Testis (tissue), 3 donors: ENCODE measurements around the gene ENTPD6. TPM values are rescaled to one million over a fixed set of nuclear protein-coding genes. Genes with fewer than 3 reads are reported as not detected.
A peak's percentile ranks its signal among the peaks of the same experiment; 100 is the strongest.

Experiments
- DNase-seq: peaks from one replicate; pipeline ENCODE4 v3.0.0-alpha.2; 2019
- H3K27ac ChIP-seq, 2 donors: fragments of 200-600 bp; sonication (generic); one replicate each; pipeline ENCODE4 v1.5.1; 2019
- H3K27me3 ChIP-seq: fragments of 200-600 bp; sonication (generic); one replicate; pipeline ENCODE4 v1.5.1; 2019
- H3K36me3 ChIP-seq: fragments of 200-600 bp; sonication (generic); one replicate; pipeline ENCODE4 v1.5.1; 2017; ENCODE audit warnings: low read depth; ENCODE audit errors: missing control alignments
- H3K4me1 ChIP-seq: fragments of 200-600 bp; sonication (generic); one replicate; pipeline ENCODE4 v1.5.1; 2019
- H3K4me3 ChIP-seq, 2 donors: fragments of 200-600 bp; sonication (generic); one replicate each; pipeline ENCODE4 v1.5.1; 2017 to 2019
- H3K9me3 ChIP-seq: fragments of 200-600 bp; sonication (generic); one replicate; pipeline ENCODE4 v1.5.1; 2017
- POLR2A ChIP-seq: fragments of 450-650 bp; IDR thresholded peaks from one replicate; pipeline ENCODE4 v1.6.1; 2017; ENCODE audit warnings: antibody characterized with exemption, mild to moderate bottlenecking, moderate library complexity
- WGBS, 2 donors: methylation state at CpG; one replicate each; pipeline ENCODE4 v1.1.5; 2018; 5-methylcytosine and 5-hydroxymethylcytosine counted together
- intact Hi-C: fragments of 100-400 bp; cut with DNase I; formaldehyde crosslinking; loops from one replicate; pipeline ENCODE4 v1.15.1; 2023; ENCODE audit warnings: low total_unique reads
- polyA plus RNA-seq: library from polyadenylated mRNA; stranded (reverse); fragments of 350-450 nt; fragmentation: Illumina TruSeq; extraction: RNeasy Lipid Tissue Mini Kit (QIAGEN cat#74804); gene quantifications from one replicate; pipeline ENCODE4 v1.2.3, GENCODE V29; 2014; ENCODE audit warnings: low read depth, low replicate concordance; ENCODE audit not compliant: insufficient read depth
- total RNA-seq, 2 donors: library from RNA; depleted of rRNA; stranded (reverse); fragments of >200 nt; gene quantifications; one replicate each; pipeline ENCODE4 v1.2.3, GENCODE V29; 2016
- TF ChIP-seq, protein P1 (sequence below), 3 experiments: fragments of 450-650 bp in 2 of 3; fragments of 200-600 bp in 1 of 3; sonication (generic) in 1 of 3; IDR thresholded peaks; one replicate each; pipeline ENCODE4 v1.5.1; 2016 to 2019; ENCODE audit warnings: antibody characterized with exemption in 3 of 3, mild to moderate bottlenecking in 2 of 3, moderate library complexity in 1 of 3

Gene ENTPD6
- total and polyA plus RNA-seq, 3 donors from 2014 or later, result 80.7 to 204 (median 157) TPM

DNA sequence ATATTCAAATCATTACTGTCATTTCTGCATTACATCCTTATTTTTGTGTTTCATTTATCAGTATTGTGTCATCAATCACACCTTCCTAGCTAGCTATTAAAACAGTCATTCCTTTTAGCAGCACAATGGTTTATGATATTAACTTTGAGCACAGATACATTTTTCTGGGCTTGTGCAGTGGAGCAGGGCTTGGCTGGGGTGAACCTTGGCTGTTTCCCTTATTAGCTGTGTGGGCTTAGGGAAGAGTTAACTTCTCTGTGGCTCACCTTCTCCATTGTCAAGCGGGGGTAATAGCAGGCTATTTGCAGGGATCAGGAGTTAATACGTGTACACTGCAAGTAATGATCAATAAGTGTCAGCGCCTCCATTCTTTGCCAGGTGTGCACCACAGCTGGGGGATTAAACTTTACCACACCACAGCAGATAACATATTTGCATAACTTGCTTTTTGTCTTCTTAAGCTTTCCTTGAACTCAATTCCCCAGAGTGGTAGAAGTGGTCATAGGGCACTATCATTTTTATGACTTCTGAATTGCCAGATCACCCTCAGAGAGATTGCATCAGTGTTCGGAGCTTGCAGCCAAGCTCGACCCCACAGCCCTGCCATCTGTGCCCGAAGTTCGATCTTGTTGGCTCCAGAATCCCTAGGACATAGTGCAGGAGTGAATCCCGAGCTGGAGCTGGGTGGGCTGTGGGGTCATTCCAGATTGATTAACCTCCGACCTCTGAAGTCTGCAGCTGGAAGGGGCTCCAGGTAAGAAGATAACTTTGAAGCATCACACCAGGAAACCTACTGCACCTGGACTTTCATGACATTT lies 50.9 kb downstream of the ENTPD6 start:
- Histone ChIP-seq H3K4me3 (no peak overlapping the region), H3K9me3 (no peaks in the 10 kb centered on the region), H3K36me3 (no peaks in the 10 kb centered on the region), H3K4me1 (peaks cover 31% of the 10 kb centered on the region), H3K27ac (no peak overlapping the region), H3K27me3 (no peaks in the 10 kb centered on the region)
- TF ChIP-seq POLR2A, result no peak
- TF ChIP-seq, protein P1, sequence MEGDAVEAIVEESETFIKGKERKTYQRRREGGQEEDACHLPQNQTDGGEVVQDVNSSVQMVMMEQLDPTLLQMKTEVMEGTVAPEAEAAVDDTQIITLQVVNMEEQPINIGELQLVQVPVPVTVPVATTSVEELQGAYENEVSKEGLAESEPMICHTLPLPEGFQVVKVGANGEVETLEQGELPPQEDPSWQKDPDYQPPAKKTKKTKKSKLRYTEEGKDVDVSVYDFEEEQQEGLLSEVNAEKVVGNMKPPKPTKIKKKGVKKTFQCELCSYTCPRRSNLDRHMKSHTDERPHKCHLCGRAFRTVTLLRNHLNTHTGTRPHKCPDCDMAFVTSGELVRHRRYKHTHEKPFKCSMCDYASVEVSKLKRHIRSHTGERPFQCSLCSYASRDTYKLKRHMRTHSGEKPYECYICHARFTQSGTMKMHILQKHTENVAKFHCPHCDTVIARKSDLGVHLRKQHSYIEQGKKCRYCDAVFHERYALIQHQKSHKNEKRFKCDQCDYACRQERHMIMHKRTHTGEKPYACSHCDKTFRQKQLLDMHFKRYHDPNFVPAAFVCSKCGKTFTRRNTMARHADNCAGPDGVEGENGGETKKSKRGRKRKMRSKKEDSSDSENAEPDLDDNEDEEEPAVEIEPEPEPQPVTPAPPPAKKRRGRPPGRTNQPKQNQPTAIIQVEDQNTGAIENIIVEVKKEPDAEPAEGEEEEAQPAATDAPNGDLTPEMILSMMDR (IDR thresholded peaks at IDR 0.05), result no peak
- no peak for DNase-seq
- WGBS, 2 donors, result 66 to 76% methylated on average over 8 to 9 of the region's 9 CpGs
- intact Hi-C loops, result no loop called here

DNA sequence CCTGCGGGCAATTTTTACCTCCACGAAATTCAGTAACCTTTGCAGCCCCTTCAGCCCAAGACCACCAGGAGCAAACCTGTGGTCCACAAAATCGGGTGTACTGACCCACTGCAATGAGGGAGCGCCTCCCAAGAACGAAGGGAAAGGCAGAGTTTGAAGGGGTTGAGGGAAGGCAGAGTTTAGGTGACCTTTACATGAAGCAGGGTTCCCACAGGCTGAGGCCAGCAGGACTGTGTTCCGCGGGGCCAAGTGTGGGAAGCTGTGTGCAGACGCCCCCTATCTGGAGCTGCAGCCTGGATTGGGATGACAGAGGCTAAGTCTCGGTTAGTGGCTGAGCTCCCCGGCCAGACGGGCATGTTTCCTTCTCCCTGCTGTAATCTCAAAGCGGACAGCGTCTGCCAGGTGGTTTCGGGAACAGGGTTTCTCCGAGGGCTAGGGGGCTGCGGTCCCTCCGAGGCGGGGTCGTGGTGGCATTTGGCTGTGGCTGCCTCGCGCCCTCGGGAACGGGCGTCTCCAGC lies 51.5 kb downstream of the ENTPD6 start:
- TF ChIP-seq POLR2A, result no peak
- TF ChIP-seq, protein P1 (IDR thresholded peaks at IDR 0.05), result peak in 1 of 3 experiments; percentile 31
- no peaks in the 10 kb centered on the region for H3K27me3 ChIP-seq
- no peaks in the 10 kb centered on the region for H3K9me3 ChIP-seq
- H3K27ac ChIP-seq, result peak overlapping the region; percentile 72 to 87
- H3K4me1 ChIP-seq, result peaks cover 37% of the 10 kb centered on the region
- peak; percentile 76 for DNase-seq
- intact Hi-C loops, result no loop called here
- no peaks in the 10 kb centered on the region for H3K36me3 ChIP-seq
- WGBS, 2 donors, result 11 to 18% methylated on average over 8 to 23 of the region's 24 CpGs
- peak overlapping the region; percentile 89 for H3K4me3 ChIP-seq

- peak; percentile 45 for DNase-seq
- Histone ChIP-seq H3K4me1 (peaks cover 39% of the 10 kb centered on the region), H3K27ac (peak overlapping the region; percentile 72 to 87), H3K4me3 (peak overlapping the region; percentile 89), H3K27me3 (no peaks in the 10 kb centered on the region), H3K9me3 (no peaks in the 10 kb centered on the region), H3K36me3 (no peaks in the 10 kb centered on the region)
- WGBS, 2 donors, result 0 to 1% methylated on average over 11 to 26 of the region's 37 CpGs
- intact Hi-C loops, result no loop called here
- TF ChIP-seq POLR2A, result no peak
- TF ChIP-seq, protein P1 (IDR thresholded peaks at IDR 0.05), result no peak
These were observed 52.0 kb downstream of the ENTPD6 start for GRCh38 chr20:25247518-25247955.

- TF ChIP-seq, protein P1 (IDR thresholded peaks at IDR 0.05), result no peak
- peak; percentile 30 for TF ChIP-seq POLR2A
- intact Hi-C loops, result no loop called here
- WGBS, 2 donors, result 0% methylated on average over 100 of the region's 113 CpGs; no CpG with 5 or more reads in 1 of the 2 donors
- Histone ChIP-seq H3K27ac (peak within 1 kb of the TSS; percentile 77 to 87), H3K4me3 (peak within 1 kb of the TSS; percentile 89), H3K27me3 (no peaks in the 10 kb centered on the region), H3K36me3 (no peaks in the 10 kb centered on the region), H3K4me1 (peaks cover 45% of the 10 kb centered on the region), H3K9me3 (no peaks in the 10 kb centered on the region)
- DNase-seq, result peak; percentile 84
These were observed 52.7 kb downstream of the ENTPD6 start, which contains the start of gene PYGB for GRCh38 chr20:25247956-25248785. TSS of gene PYGB (plus strand) at chr20:25248085. CDS start at chr20:25248179, 94 bp downstream.
